ENCODE measurements around the gene HTRA3.

DNA sequence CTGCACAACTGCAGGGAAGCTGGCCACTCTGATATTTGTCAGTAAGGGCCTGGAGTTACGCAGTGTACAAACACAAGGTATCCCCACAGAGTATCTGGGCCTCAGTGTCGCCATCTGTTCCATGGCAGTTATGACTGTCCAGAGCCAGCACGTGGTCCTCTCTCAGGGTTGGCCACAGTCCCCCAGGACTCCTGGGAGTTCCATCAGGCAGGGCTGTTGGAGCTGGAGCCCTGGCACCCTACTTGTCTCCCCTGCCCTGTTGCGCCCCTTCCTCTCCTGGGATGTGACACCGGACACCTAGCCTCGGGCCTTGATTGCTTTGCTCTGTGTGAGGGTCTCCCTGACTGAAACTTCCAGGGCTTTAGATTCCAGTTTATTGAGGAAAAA lies 8.4 kb downstream of the HTRA3 start:
- TF ChIP-seq, protein P1, sequence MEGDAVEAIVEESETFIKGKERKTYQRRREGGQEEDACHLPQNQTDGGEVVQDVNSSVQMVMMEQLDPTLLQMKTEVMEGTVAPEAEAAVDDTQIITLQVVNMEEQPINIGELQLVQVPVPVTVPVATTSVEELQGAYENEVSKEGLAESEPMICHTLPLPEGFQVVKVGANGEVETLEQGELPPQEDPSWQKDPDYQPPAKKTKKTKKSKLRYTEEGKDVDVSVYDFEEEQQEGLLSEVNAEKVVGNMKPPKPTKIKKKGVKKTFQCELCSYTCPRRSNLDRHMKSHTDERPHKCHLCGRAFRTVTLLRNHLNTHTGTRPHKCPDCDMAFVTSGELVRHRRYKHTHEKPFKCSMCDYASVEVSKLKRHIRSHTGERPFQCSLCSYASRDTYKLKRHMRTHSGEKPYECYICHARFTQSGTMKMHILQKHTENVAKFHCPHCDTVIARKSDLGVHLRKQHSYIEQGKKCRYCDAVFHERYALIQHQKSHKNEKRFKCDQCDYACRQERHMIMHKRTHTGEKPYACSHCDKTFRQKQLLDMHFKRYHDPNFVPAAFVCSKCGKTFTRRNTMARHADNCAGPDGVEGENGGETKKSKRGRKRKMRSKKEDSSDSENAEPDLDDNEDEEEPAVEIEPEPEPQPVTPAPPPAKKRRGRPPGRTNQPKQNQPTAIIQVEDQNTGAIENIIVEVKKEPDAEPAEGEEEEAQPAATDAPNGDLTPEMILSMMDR (IDR thresholded peaks at IDR 0.05), result no peak
- TF ChIP-seq POLR2A (IDR thresholded peaks at IDR 0.05; ENCODE audit: low read depth) (no peak), POLR2AphosphoS5 (IDR thresholded peaks at IDR 0.05) (no peak)

Data from esophagus muscularis mucosa (tissue), 3 donors.